Type B pancreatic cell (in vitro differentiated cells): ENCODE measurements around the gene FLNB. TPM values are rescaled to one million over a fixed set of nuclear protein-coding genes. Genes with fewer than 3 reads are reported as not detected.
A peak's percentile ranks its signal among the peaks of the same experiment; 100 is the strongest.

Experiments
- DNase-seq: peaks from one replicate; pipeline ENCODE4 v3.0.0; 2021; ENCODE audit warnings: mixed read lengths; ENCODE audit not compliant: unreplicated experiment; ENCODE audit errors: extremely low spot score
- H3K27ac Mint-ChIP-seq: 2 replicates; pipeline ENCODE4 v1.8.0; 2021; ENCODE audit warnings: mild to moderate bottlenecking, mixed read lengths
- H3K27me3 Mint-ChIP-seq: 2 replicates; pipeline ENCODE4 v1.8.0; 2021; ENCODE audit warnings: mixed read lengths
- H3K36me3 Mint-ChIP-seq: 2 replicates; pipeline ENCODE4 v1.8.0; 2021; ENCODE audit warnings: mixed read lengths
- H3K4me1 Mint-ChIP-seq: one replicate; pipeline ENCODE4 v1.8.0; 2021; ENCODE audit warnings: mixed read lengths; ENCODE audit not compliant: unreplicated experiment
- H3K4me3 Mint-ChIP-seq: 2 replicates; pipeline ENCODE4 v1.8.0; 2021; ENCODE audit warnings: mild to moderate bottlenecking, mixed read lengths
- H3K9me3 Mint-ChIP-seq: 2 replicates; pipeline ENCODE4 v1.8.0; 2021; ENCODE audit warnings: mixed read lengths
- CTCF ChIP-seq: fragments of 200-600 bp; sonication (generic); conservative IDR thresholded peaks from 2 replicates; pipeline ENCODE4 v1.5.0; 2021; ENCODE audit warnings: antibody characterized with exemption, mild to moderate bottlenecking
- total RNA-seq: library from RNA; stranded (reverse); gene quantifications from 2 replicates; pipeline ENCODE4 v1.2.1, GENCODE V29; 2021; ENCODE audit warnings: low replicate concordance

The FLNB gene
- total RNA-seq, 1 donor from 2014 or later, result 204 TPM

- no peaks in the 10 kb centered on the region for H3K36me3 Mint-ChIP-seq
- H3K27me3 Mint-ChIP-seq, result no peaks in the 10 kb centered on the region
- TF ChIP-seq CTCF, result no peak
- peak overlapping the region; percentile 90 for H3K27ac Mint-ChIP-seq
- no peaks in the 10 kb centered on the region for H3K9me3 Mint-ChIP-seq
- peaks cover 14% of the 10 kb centered on the region for H3K4me1 Mint-ChIP-seq
- H3K4me3 Mint-ChIP-seq, result peak overlapping the region; percentile 32
- no peak for DNase-seq
These were observed 30.4 kb upstream of the FLNB start for GRCh38 chr3:57977818-57978235.

DNA sequence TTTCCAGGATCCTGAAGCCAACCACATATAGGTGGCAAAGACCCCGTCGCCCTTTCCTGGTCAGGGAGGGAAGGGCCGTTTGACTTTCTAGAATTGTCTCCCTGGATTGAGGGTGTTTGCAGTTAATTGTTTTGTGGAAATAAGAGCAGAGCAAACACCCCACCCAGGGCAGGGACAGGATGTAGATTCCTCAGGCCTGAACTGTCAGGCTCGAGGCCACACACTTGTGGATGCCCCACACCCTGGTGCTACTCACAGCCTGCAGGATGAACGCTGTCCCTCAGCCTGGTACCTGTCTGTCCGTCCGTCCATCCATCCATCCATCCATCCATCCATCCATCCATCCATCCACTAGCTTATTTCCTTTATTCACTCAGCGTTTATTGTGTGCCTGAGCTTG is 29.9 kb upstream of the FLNB start:
- H3K9me3 Mint-ChIP-seq, result no peaks in the 10 kb centered on the region
- H3K36me3 Mint-ChIP-seq, result no peaks in the 10 kb centered on the region
- H3K4me3 Mint-ChIP-seq, result no peak overlapping the region
- H3K27me3 Mint-ChIP-seq, result no peaks in the 10 kb centered on the region
- peaks cover 12% of the 10 kb centered on the region for H3K4me1 Mint-ChIP-seq
- no peak for TF ChIP-seq CTCF
- peak overlapping the region; percentile 90 for H3K27ac Mint-ChIP-seq
- DNase-seq, result no peak

DNA sequence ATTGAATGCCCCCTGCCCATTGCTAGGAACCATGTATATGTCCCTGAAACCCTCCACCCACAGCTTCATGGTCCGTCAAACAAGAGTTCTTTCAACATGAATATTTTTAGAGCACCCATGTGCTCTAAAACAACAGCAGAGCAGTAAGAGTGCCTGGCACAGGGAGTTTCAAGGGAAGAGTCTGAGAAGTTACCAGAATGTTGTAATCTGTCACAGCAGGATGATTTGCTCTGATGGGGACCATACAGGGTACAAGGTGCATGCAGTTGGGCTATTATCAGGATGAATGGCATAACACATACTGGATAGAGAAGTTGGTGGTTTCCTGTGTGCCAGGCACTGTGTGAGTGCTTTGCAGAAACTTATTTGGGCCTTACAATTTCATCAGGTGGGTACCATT is 27.8 kb upstream of the FLNB start:
- Mint-ChIP-seq H3K27ac (peak overlapping the region; percentile 58), H3K27me3 (no peaks in the 10 kb centered on the region), H3K4me1 (peaks cover 15% of the 10 kb centered on the region), H3K9me3 (no peaks in the 10 kb centered on the region), H3K36me3 (no peaks in the 10 kb centered on the region), H3K4me3 (no peak overlapping the region)
- TF ChIP-seq CTCF, result no peak
- no peak for DNase-seq

DNA sequence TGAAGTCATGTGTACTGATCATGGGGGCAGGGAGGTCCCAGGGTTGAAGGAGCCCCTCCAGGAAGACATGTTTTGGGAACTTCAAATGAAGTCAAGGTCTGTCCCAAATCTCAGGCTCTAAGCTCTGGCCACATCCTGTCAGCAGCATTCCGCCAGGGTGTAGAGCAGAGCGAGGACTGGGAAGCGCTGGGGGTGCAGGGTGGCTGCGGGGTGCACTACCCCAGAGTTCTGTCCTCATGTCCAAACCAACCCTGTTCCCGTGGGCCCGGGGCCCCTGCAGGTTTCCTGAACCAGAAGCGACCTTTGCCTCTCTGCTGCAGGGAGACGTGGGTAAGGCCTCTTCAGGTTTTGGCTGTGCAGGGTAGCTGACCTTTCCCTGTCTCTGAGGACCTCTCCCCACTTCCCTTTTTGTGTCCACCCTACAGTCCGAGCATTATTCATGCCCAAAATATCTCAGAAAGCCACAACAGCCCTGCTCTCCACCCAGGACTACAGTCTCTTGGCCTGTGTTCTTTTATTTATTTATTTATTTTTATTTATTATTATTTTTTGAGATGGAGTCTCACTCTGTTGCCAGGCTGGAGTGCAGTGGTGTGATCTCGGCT is 26.6 kb upstream of the FLNB start:
- Mint-ChIP-seq H3K4me3 (no peak overlapping the region), H3K36me3 (no peaks in the 10 kb centered on the region), H3K4me1 (peaks cover 15% of the 10 kb centered on the region), H3K27ac (no peak overlapping the region), H3K9me3 (no peaks in the 10 kb centered on the region), H3K27me3 (no peaks in the 10 kb centered on the region)
- TF ChIP-seq CTCF, result no peak
- no peak for DNase-seq

- no peaks in the 10 kb centered on the region for H3K36me3 Mint-ChIP-seq
- TF ChIP-seq CTCF, result no peak
- H3K9me3 Mint-ChIP-seq, result no peaks in the 10 kb centered on the region
- H3K4me3 Mint-ChIP-seq, result no peak overlapping the region
- H3K27ac Mint-ChIP-seq, result no peak overlapping the region
- DNase-seq, result no peak
- no peaks in the 10 kb centered on the region for H3K27me3 Mint-ChIP-seq
- peaks cover 13% of the 10 kb centered on the region for H3K4me1 Mint-ChIP-seq
These were observed 25.5 kb upstream of the FLNB start for GRCh38 chr3:57982561-57983243.
